ENCODE measurements around the gene UTS2R. TPM values are rescaled to one million over a fixed set of nuclear protein-coding genes. Genes with fewer than 3 reads are reported as not detected.

The UTS2R gene
- polyA plus RNA-seq, 3 donors, result not detected

GRCh38 chr17:82384051-82384729 is 12.6 kb downstream of the UTS2R start:
- no peak overlapping the region for H3K27ac Mint-ChIP-seq
- peaks cover 14% of the 10 kb centered on the region for H3K4me1 Mint-ChIP-seq
- TF ChIP-seq CTCF (IDR thresholded peaks at IDR 0.05), result no peak
- no peaks in the 10 kb centered on the region for H3K79me2 ChIP-seq (ENCODE audit: insufficient read depth, low read length)
- no peak overlapping the region for H3K9ac ChIP-seq (ENCODE audit: insufficient read depth, low read length, poor library complexity, severe bottlenecking)
- H3K9me3 ChIP-seq (replicated peaks in 1 of 2; ENCODE audit: control insufficient read depth in 1 of 2, insufficient read depth in 1 of 2, low read length in 2 of 2), result no peaks in the 10 kb centered on the region
- 74% methylated on average over 21 of the region's 22 CpGs for WGBS (ENCODE audit: insufficient coverage)
- H3K36me3 Mint-ChIP-seq, result no peaks in the 10 kb centered on the region
- H2AFZ ChIP-seq (ENCODE audit: insufficient read depth, low read depth, low read length, poor library complexity, severe bottlenecking), result no peak overlapping the region
- H3K27me3 Mint-ChIP-seq (ENCODE audit: low read depth in 3 of 3), result peaks cover 35 to 62% (median 40%) of the 10 kb centered on the region in 3 donors
- peaks cover 0 to 29% of the 10 kb centered on the region in 2 donors for H3K27me3 ChIP-seq (ENCODE audit: control insufficient read depth in 2 of 2, insufficient read depth in 2 of 2, low read length in 2 of 2)
- peaks cover 10 to 11% of the 10 kb centered on the region in 2 donors for H3K4me1 ChIP-seq (ENCODE audit: control insufficient read depth in 1 of 2, insufficient read depth in 2 of 2, low read length in 2 of 2)
- DNase-seq, result no peak
- H3K4me3 Mint-ChIP-seq, result no peak overlapping the region
- H3K4me3 ChIP-seq (replicated peaks in 1 of 3; ENCODE audit: low read depth in 2 of 3, low read length in 3 of 3), result no peak overlapping the region
- H3K9me3 Mint-ChIP-seq, result peaks cover 0 to 4% (median 0%) of the 10 kb centered on the region in 7 donors
- no peak overlapping the region for H3K27ac ChIP-seq (ENCODE audit: low read depth in 1 of 2, low read length in 2 of 2)
- H3K36me3 ChIP-seq (replicated peaks in 1 of 2; ENCODE audit: control insufficient read depth in 1 of 2, insufficient read depth in 2 of 2, low read length in 2 of 2), result no peaks in the 10 kb centered on the region
- intact Hi-C loops (cut with micrococcal nuclease), result no loop called here
- no peak overlapping the region for H3K4me2 ChIP-seq (replicated peaks; ENCODE audit: extremely low read depth, low read length, poor library complexity, severe bottlenecking)
- no peaks in the 10 kb centered on the region for H4K20me1 ChIP-seq (ENCODE audit: insufficient read depth, low read length)

- H3K4me3 ChIP-seq (replicated peaks in 1 of 3; ENCODE audit: low read depth in 2 of 3, low read length in 3 of 3), result no peak overlapping the region
- WGBS (ENCODE audit: insufficient coverage), result 66% methylated on average over 24 of the region's 26 CpGs
- DNase-seq, result no peak
- no peaks in the 10 kb centered on the region for H3K9me3 ChIP-seq (replicated peaks in 1 of 2; ENCODE audit: control insufficient read depth in 1 of 2, insufficient read depth in 1 of 2, low read length in 2 of 2)
- H3K79me2 ChIP-seq (ENCODE audit: insufficient read depth, low read length), result no peaks in the 10 kb centered on the region
- no peaks in the 10 kb centered on the region for H3K36me3 Mint-ChIP-seq
- TF ChIP-seq CTCF (IDR thresholded peaks at IDR 0.05), result no peak
- no peak overlapping the region for H3K27ac ChIP-seq (ENCODE audit: low read depth in 1 of 2, low read length in 2 of 2)
- H3K27ac Mint-ChIP-seq, result no peak overlapping the region
- no peak overlapping the region for H3K4me2 ChIP-seq (replicated peaks; ENCODE audit: extremely low read depth, low read length, poor library complexity, severe bottlenecking)
- peaks cover 0 to 29% of the 10 kb centered on the region in 2 donors for H3K27me3 ChIP-seq (ENCODE audit: control insufficient read depth in 2 of 2, insufficient read depth in 2 of 2, low read length in 2 of 2)
- H3K36me3 ChIP-seq (replicated peaks in 1 of 2; ENCODE audit: control insufficient read depth in 1 of 2, insufficient read depth in 2 of 2, low read length in 2 of 2), result no peaks in the 10 kb centered on the region
- no peaks in the 10 kb centered on the region for H4K20me1 ChIP-seq (ENCODE audit: insufficient read depth, low read length)
- intact Hi-C loops (cut with micrococcal nuclease), result no loop called here
- H3K4me1 Mint-ChIP-seq, result peaks cover 14% of the 10 kb centered on the region
- no peak overlapping the region for H3K9ac ChIP-seq (ENCODE audit: insufficient read depth, low read length, poor library complexity, severe bottlenecking)
- peaks cover 0 to 3% (median 0%) of the 10 kb centered on the region in 7 donors for H3K9me3 Mint-ChIP-seq
- peaks cover 29 to 58% (median 38%) of the 10 kb centered on the region in 3 donors for H3K27me3 Mint-ChIP-seq (ENCODE audit: low read depth in 3 of 3)
- no peak overlapping the region for H2AFZ ChIP-seq (ENCODE audit: insufficient read depth, low read depth, low read length, poor library complexity, severe bottlenecking)
- H3K4me1 ChIP-seq (ENCODE audit: control insufficient read depth in 1 of 2, insufficient read depth in 2 of 2, low read length in 2 of 2), result peaks cover 10 to 11% of the 10 kb centered on the region in 2 donors
- H3K4me3 Mint-ChIP-seq, result no peak overlapping the region
These were observed 13.3 kb downstream of the UTS2R start for GRCh38 chr17:82384730-82385481.

All from CD14-positive monocyte (primary cell).